ENCODE results near the gene BRAF.
"Not testable (repeated sequence)": the region's sequence is repeated elsewhere in the genome, so short reads cannot be mapped to it uniquely, and the experiment has no call there.

Gene BRAF

GRCh38 chr7:140678816-140679130 is 246.0 kb downstream of the BRAF start:
- no peak for DNase-seq (ENCODE audit: low read depth)

- DNase-seq (ENCODE audit: low read depth) = no peak
Measured at GRCh38 chr7:140678081-140678815, 246.5 kb downstream of the BRAF start.

GRCh38 chr7:140677496-140677895 is 247.2 kb downstream of the BRAF start:
- DNase-seq (ENCODE audit: low read depth) = no peak

- DNase-seq (ENCODE audit: low read depth) = not testable (repeated sequence)
Measured at GRCh38 chr7:140676956-140677355, 247.8 kb downstream of the BRAF start.

GRCh38 chr7:140676306-140676705 is 248.4 kb downstream of the BRAF start:
- no peak for DNase-seq (ENCODE audit: low read depth)

GRCh38 chr7:140675726-140676125 is 249.0 kb downstream of the BRAF start:
- DNase-seq (ENCODE audit: low read depth) = no peak

- no peak for DNase-seq (ENCODE audit: low read depth)
Measured at GRCh38 chr7:140674899-140675701, 249.6 kb downstream of the BRAF start.

GRCh38 chr7:140674356-140674800 is 250.4 kb downstream of the BRAF start:
- no peak for DNase-seq (ENCODE audit: low read depth)

GRCh38 chr7:140673774-140674155 is 251.0 kb downstream of the BRAF start:
- no peak for DNase-seq (ENCODE audit: low read depth)

- no peak for DNase-seq (ENCODE audit: low read depth)
Measured at GRCh38 chr7:140673063-140673773, 251.5 kb downstream of the BRAF start.

GRCh38 chr7:140672382-140673062 is 252.2 kb downstream of the BRAF start, which contains the start of gene ADCK2:
ADCK2 (plus strand) TSS chr7:140672945; CDS start chr7:140673331, 386 bp downstream.
- DNase-seq (ENCODE audit: low read depth) = no peak

- no peak for DNase-seq (ENCODE audit: low read depth)
Measured at GRCh38 chr7:140671966-140672365, 252.8 kb downstream of the BRAF start.

- no peak for DNase-seq (ENCODE audit: low read depth)
Measured at GRCh38 chr7:140670343-140670935, 254.3 kb downstream of the BRAF start.

- DNase-seq (ENCODE audit: low read depth) = not testable (repeated sequence)
Measured at GRCh38 chr7:140669862-140670261, 254.9 kb downstream of the BRAF start.

GRCh38 chr7:140669352-140669751 is 255.4 kb downstream of the BRAF start:
- DNase-seq (ENCODE audit: low read depth) = no peak
